ENCODE results near the gene STRBP. TPM values are rescaled to one million over a fixed set of nuclear protein-coding genes. Genes with fewer than 3 reads are reported as not detected.
"Not testable (repeated sequence)": the region's sequence is repeated elsewhere in the genome, so short reads cannot be mapped to it uniquely, and the experiment has no call there.

The STRBP gene
- total RNA-seq, 1 donor from 2014 or later, result 21.6 TPM

- intact Hi-C loops (cut with DNase I), result loop anchor here (10.0 kb wide), 1 partner anchor 84 kb away; no protein-coding TSS in a partner anchor
- DNase-seq (ENCODE audit: missing footprints), result no peak
- no peak for ATAC-seq
These were observed 7.2 kb downstream of the STRBP start for GRCh38 chr9:123261006-123261677.

- no peak for DNase-seq (ENCODE audit: missing footprints)
- ATAC-seq, result no peak
- intact Hi-C loops (cut with DNase I), result loop anchor here (10.0 kb wide), 1 partner anchor 84 kb away; no protein-coding TSS in a partner anchor
These were observed 8.0 kb downstream of the STRBP start for GRCh38 chr9:123260340-123260739.

GRCh38 chr9:123257276-123257675, 11.1 kb downstream of the STRBP start:
- ATAC-seq (no peak), DNase-seq (ENCODE audit: missing footprints) (no peak)
- intact Hi-C loops (cut with DNase I), result no loop called here

- intact Hi-C loops (cut with DNase I), result no loop called here
- DNase-seq (ENCODE audit: missing footprints) (no peak), ATAC-seq (no peak)
These were observed 12.7 kb downstream of the STRBP start for GRCh38 chr9:123255718-123256117.

- intact Hi-C loops (cut with DNase I), result no loop called here
- no peak for DNase-seq (ENCODE audit: missing footprints)
- no peak for ATAC-seq
These were observed 15.2 kb downstream of the STRBP start for GRCh38 chr9:123253204-123253603.

GRCh38 chr9:123251741-123252140, 16.6 kb downstream of the STRBP start:
- intact Hi-C loops (cut with DNase I), result no loop called here
- no peak for ATAC-seq
- peak; percentile 51 for DNase-seq (ENCODE audit: missing footprints)

- DNase-seq (ENCODE audit: missing footprints), result no peak
- intact Hi-C loops (cut with DNase I), result no loop called here
- ATAC-seq, result no peak
These were observed 17.1 kb downstream of the STRBP start for GRCh38 chr9:123251324-123251723.

GRCh38 chr9:123250504-123250903, 17.9 kb downstream of the STRBP start:
- DNase-seq (ENCODE audit: missing footprints) (no peak), ATAC-seq (no peak)
- intact Hi-C loops (cut with DNase I), result no loop called here

- ATAC-seq; intact Hi-C loops (cut with DNase I): not testable (repeated sequence)
These were observed 19.2 kb downstream of the STRBP start for GRCh38 chr9:123249162-123249561.

GRCh38 chr9:123248630-123249029, 19.8 kb downstream of the STRBP start:
- no peak for ATAC-seq
- intact Hi-C loops (cut with DNase I), result no loop called here
- no peak for DNase-seq (ENCODE audit: missing footprints)

More at GRCh38 chr9:123249162-123249561, 19.2 kb downstream of the STRBP start:
- not testable (repeated sequence) for DNase-seq (ENCODE audit: missing footprints)

GRCh38 chr9:123246534-123246933, 21.9 kb downstream of the STRBP start:
- ATAC-seq (no peak), DNase-seq (ENCODE audit: missing footprints) (no peak)
- intact Hi-C loops (cut with DNase I), result no loop called here

- no peak for ATAC-seq
- no peak for DNase-seq (ENCODE audit: missing footprints)
- intact Hi-C loops (cut with DNase I), result no loop called here
These were observed 28.7 kb downstream of the STRBP start for GRCh38 chr9:123239726-123240125.

GRCh38 chr9:123238365-123238764, 30.0 kb downstream of the STRBP start:
- DNase-seq (ENCODE audit: missing footprints) (no peak), ATAC-seq (no peak)
- intact Hi-C loops (cut with DNase I), result no loop called here

GRCh38 chr9:123237220-123237619, 31.2 kb downstream of the STRBP start:
- intact Hi-C loops (cut with DNase I), result no loop called here

GRCh38 chr9:123235448-123235847, 32.9 kb downstream of the STRBP start:
- intact Hi-C loops (cut with DNase I), result no loop called here
- DNase-seq (ENCODE audit: missing footprints), result no peak
- no peak for ATAC-seq

More at GRCh38 chr9:123237220-123237619, 31.2 kb downstream of the STRBP start:
- DNase-seq (ENCODE audit: missing footprints), result no peak
- ATAC-seq, result no peak

- ATAC-seq, result no peak
- intact Hi-C loops (cut with DNase I), result no loop called here
- no peak for DNase-seq (ENCODE audit: missing footprints)
These were observed 33.5 kb downstream of the STRBP start for GRCh38 chr9:123234853-123235252.

GRCh38 chr9:123232332-123232731, 36.1 kb downstream of the STRBP start:
- ATAC-seq, result no peak
- intact Hi-C loops (cut with DNase I), result no loop called here
- DNase-seq (ENCODE audit: missing footprints), result no peak

GRCh38 chr9:123231421-123231820, 37.0 kb downstream of the STRBP start:
- no peak for ATAC-seq
- intact Hi-C loops (cut with DNase I), result no loop called here
- DNase-seq (ENCODE audit: missing footprints), result no peak

GRCh38 chr9:123228967-123229366, 39.4 kb downstream of the STRBP start:
- ATAC-seq, result no peak
- no peak for DNase-seq (ENCODE audit: missing footprints)
- intact Hi-C loops (cut with DNase I), result loop anchor here (10.0 kb wide), 2 partner anchors 144 to 324 kb away; partner anchors contain the start of gene RC3H2

- no peak for ATAC-seq
- no peak for DNase-seq (ENCODE audit: missing footprints)
- intact Hi-C loops (cut with DNase I), result loop anchor here (10.0 kb wide), 2 partner anchors 141 to 321 kb away; partner anchors contain the start of gene RC3H2
These were observed 42.4 kb downstream of the STRBP start for GRCh38 chr9:123225995-123226394.
